ENCODE results near the gene POLR3A. TPM values are rescaled to one million over a fixed set of nuclear protein-coding genes. Genes with fewer than 3 reads are reported as not detected.
A peak's percentile ranks its signal among the peaks of the same experiment; 100 is the strongest.

Gene POLR3A
- total RNA-seq, 1 donor = 18.6 TPM

- DNase-seq (ENCODE audit: low read depth) = no peak
- TF ChIP-seq CTCF (IDR thresholded peaks at IDR 0.05; ENCODE audit: insufficient read depth, low read depth, low read length) = no peak
- H3K4me3 ChIP-seq (ENCODE audit: low read depth, low read length) = no peak overlapping the region
Observed at GRCh38 chr10:77932016-77932715, 97.1 kb downstream of the POLR3A start.

GRCh38 chr10:77927402-77928246 is 101.7 kb downstream of the POLR3A start:
- DNase-seq (ENCODE audit: low read depth) = no peak
- peak overlapping the region; percentile 80 for H3K4me3 ChIP-seq (ENCODE audit: low read depth, low read length)

GRCh38 chr10:77926566-77927401 is 102.5 kb downstream of the POLR3A start, which contains the start of gene DLG5:
TSS of gene DLG5 (minus strand) at chr10:77926755. CDS start at chr10:77926520, 235 bp downstream.
- peak; percentile 60 for DNase-seq (ENCODE audit: low read depth)
- H3K4me3 ChIP-seq (ENCODE audit: low read depth, low read length) = peak within 1 kb of the TSS; percentile 80
- TF ChIP-seq CTCF (IDR thresholded peaks at IDR 0.05; ENCODE audit: insufficient read depth, low read depth, low read length) = peak; percentile 19

More at GRCh38 chr10:77927402-77928246, 101.7 kb downstream of the POLR3A start:
- TF ChIP-seq CTCF (IDR thresholded peaks at IDR 0.05; ENCODE audit: insufficient read depth, low read depth, low read length) = no peak

- TF ChIP-seq CTCF (IDR thresholded peaks at IDR 0.05; ENCODE audit: insufficient read depth, low read depth, low read length) = no peak
- H3K4me3 ChIP-seq (ENCODE audit: low read depth, low read length) = peak overlapping the region; percentile 80
- DNase-seq (ENCODE audit: low read depth) = peak; percentile 36
Observed at GRCh38 chr10:77925795-77926565, 103.3 kb downstream of the POLR3A start.

- no peak for TF ChIP-seq CTCF (IDR thresholded peaks at IDR 0.05; ENCODE audit: insufficient read depth, low read depth, low read length)
- H3K4me3 ChIP-seq (ENCODE audit: low read depth, low read length) = peak overlapping the region; percentile 80
- peak; percentile 41 for DNase-seq (ENCODE audit: low read depth)
Observed at GRCh38 chr10:77925410-77925794, 103.9 kb downstream of the POLR3A start.
